Smooth muscle cell (in vitro differentiated cells): ENCODE results near the gene EPC2. TPM values are rescaled to one million over a fixed set of nuclear protein-coding genes. Genes with fewer than 3 reads are reported as not detected.

Source experiments
- DNase-seq: peaks from one replicate; lab custom pipeline; 2025; ENCODE audit not compliant: unreplicated experiment; lab: John Stamatoyannopoulos, UW
- H2AFZ ChIP-seq: fragments of 200-600 bp; sonication (generic); 2 replicates; pipeline ENCODE4 v1.6.0; 2016; ENCODE audit warnings: antibody characterized with exemption, low read depth, mild to moderate bottlenecking
- H3F3A ChIP-seq: fragments of 200-600 bp; sonication (generic); 2 replicates; pipeline ENCODE4 v1.6.0; 2017; ENCODE audit warnings: antibody characterized with exemption, low read depth
- H3K27ac ChIP-seq: fragments of 200-600 bp; sonication (generic); 2 replicates; pipeline ENCODE4 v1.5.1; 2016; ENCODE audit warnings: low read depth, mild to moderate bottlenecking
- H3K27me3 ChIP-seq: fragments of 200-600 bp; sonication (generic); 2 replicates; pipeline ENCODE4 v1.6.1; 2016; ENCODE audit warnings: low read depth, mild to moderate bottlenecking
- H3K36me3 ChIP-seq: fragments of 200-600 bp; sonication (generic); 2 replicates; pipeline ENCODE4 v1.5.1; 2016; ENCODE audit warnings: low read depth
- H3K4me1 ChIP-seq: fragments of 200-600 bp; sonication (generic); 2 replicates; pipeline ENCODE4 v1.5.1; 2016; ENCODE audit warnings: low read depth
- H3K4me2 ChIP-seq: fragments of 200-600 bp; sonication (generic); 2 replicates; pipeline ENCODE4 v1.6.0; 2016; ENCODE audit warnings: mild to moderate bottlenecking
- H3K4me3 ChIP-seq: fragments of 200-600 bp; sonication (generic); 2 replicates; pipeline ENCODE4 v1.5.1; 2016; ENCODE audit warnings: mild to moderate bottlenecking
- H3K79me2 ChIP-seq: fragments of 200-600 bp; sonication (generic); 2 replicates; pipeline ENCODE4 v1.6.0; 2016; ENCODE audit warnings: low read depth, mild to moderate bottlenecking
- H3K9ac ChIP-seq: fragments of 200-600 bp; sonication (generic); 2 replicates; pipeline ENCODE4 v1.6.0; 2016; ENCODE audit warnings: low read depth
- H3K9me3 ChIP-seq: fragments of 200-600 bp; sonication (generic); replicated peaks from 2 replicates; pipeline ENCODE4 v1.5.1; 2016; ENCODE audit warnings: low read depth
- H4K20me1 ChIP-seq: fragments of 200-600 bp; sonication (generic); 2 replicates; pipeline ENCODE4 v1.6.0; 2016; ENCODE audit warnings: low read depth
- CTCF ChIP-seq: fragments of 200-600 bp; sonication (generic); IDR thresholded peaks from 2 replicates; pipeline ENCODE4 v1.5.1; 2017; ENCODE audit warnings: borderline replicate concordance, mild to moderate bottlenecking, antibody characterized with exemption; ENCODE audit not compliant: insufficient read depth, poor library complexity, severe bottlenecking
- WGBS: methylation state at CpG from one replicate; pipeline ENCODE4 v1.1.7; 2016; ENCODE audit warnings: low lambda C conversion rate; 5-methylcytosine and 5-hydroxymethylcytosine counted together
- polyA plus RNA-seq: library from polyadenylated mRNA; unstranded; fragments of >200 nt; fragmentation: Nextera tagmentation; extraction: Ambion mirVana; gene quantifications from 2 replicates; pipeline ENCODE4 v1.2.1, GENCODE V29; 2016
- total RNA-seq: library from RNA; depleted of rRNA; stranded (reverse); fragments of >200 nt; gene quantifications from 2 replicates; pipeline ENCODE4 v1.2.3, GENCODE V29; 2014

EPC2 gene
- total RNA-seq (26.7 and 28.2 TPM in 2 replicates), polyA plus RNA-seq (2.7 and 5.1 TPM in 2 replicates)

- TF ChIP-seq CTCF = no peak
- Histone ChIP-seq H3K4me3 (peak within 1 kb of the TSS; percentile 95), H3K36me3 (no peaks in the 10 kb centered on the region), H3F3A (no peaks in the 10 kb centered on the region), H3K27ac (peak within 1 kb of the TSS; percentile 96), H3K79me2 (peaks cover 31% of the 10 kb centered on the region), H4K20me1 (peaks cover 38% of the 10 kb centered on the region), H3K9me3 (no peaks in the 10 kb centered on the region), H3K9ac (peak within 1 kb of the TSS; percentile 99), H3K4me2 (peak within 1 kb of the TSS; percentile 97), H2AFZ (peak within 1 kb of the TSS; percentile 95), H3K27me3 (no peaks in the 10 kb centered on the region), H3K4me1 (peaks cover 10% of the 10 kb centered on the region)
- DNase-seq = peak; percentile 87
- WGBS = under 1% methylated on average over 50 of the region's 94 CpGs
Observed at GRCh38 chr2:148643998-148644882, at the start of gene EPC2. TSS of gene EPC2 (plus strand) at chr2:148644751. CDS start at chr2:148645018, 267 bp downstream.

- H3F3A ChIP-seq = no peaks in the 10 kb centered on the region
- no peaks in the 10 kb centered on the region for H3K9me3 ChIP-seq
- H3K79me2 ChIP-seq = no peaks in the 10 kb centered on the region
- H3K9ac ChIP-seq = no peak overlapping the region
- WGBS = 92% methylated on average over 4 of the region's 4 CpGs
- H3K27me3 ChIP-seq = no peaks in the 10 kb centered on the region
- H3K27ac ChIP-seq = no peak overlapping the region
- no peak for TF ChIP-seq CTCF
- no peak overlapping the region for H3K4me2 ChIP-seq
- no peaks in the 10 kb centered on the region for H3K4me1 ChIP-seq
- no peak overlapping the region for H2AFZ ChIP-seq
- H3K36me3 ChIP-seq = no peaks in the 10 kb centered on the region
- no peaks in the 10 kb centered on the region for H4K20me1 ChIP-seq
- H3K4me3 ChIP-seq = no peak overlapping the region
- DNase-seq = no peak
Observed at GRCh38 chr2:148596018-148596417, 48.5 kb upstream of the EPC2 start.

GRCh38 chr2:148599109-148599991 lies 45.2 kb upstream of the EPC2 start:
- Histone ChIP-seq H3K27ac (no peak overlapping the region), H3F3A (no peaks in the 10 kb centered on the region), H2AFZ (no peak overlapping the region), H3K4me2 (no peak overlapping the region), H3K9ac (no peak overlapping the region), H3K9me3 (no peaks in the 10 kb centered on the region), H3K27me3 (no peaks in the 10 kb centered on the region), H3K79me2 (no peaks in the 10 kb centered on the region), H3K4me1 (no peaks in the 10 kb centered on the region), H3K4me3 (no peak overlapping the region), H4K20me1 (no peaks in the 10 kb centered on the region), H3K36me3 (no peaks in the 10 kb centered on the region)
- DNase-seq = no peak
- TF ChIP-seq CTCF = no peak
- 87% methylated on average over 4 of the region's 4 CpGs for WGBS
